Spleen (tissue), 11 donors: ENCODE measurements around the gene PDCD10. TPM values are rescaled to one million over a fixed set of nuclear protein-coding genes. Genes with fewer than 3 reads are reported as not detected.

ENCODE experiments used
- DNase-seq: peaks from one replicate; pipeline ENCODE4 v3.0.0-alpha.2; 2020
- H3K27ac ChIP-seq, 8 donors: fragments of 200-600 bp; sonication (generic) in 7 of 8; 1 replicate in 4 of 8; 2 replicates in 4 of 8; pipeline versions ENCODE4 v1.5.0 to v1.8.0; 2016 to 2021; ENCODE audit warnings: inconsistent platforms in 4 of 8, mild to moderate bottlenecking in 4 of 8, moderate library complexity in 1 of 8
- H3K27me3 ChIP-seq, 7 donors: fragments of 200-600 bp; sonication (generic) in 6 of 7; replicated peaks in 1 of 7; 1 replicate in 4 of 7; 2 replicates in 3 of 7; pipeline versions ENCODE4 v1.5.0 to v1.8.0; 2016 to 2021; ENCODE audit warnings: inconsistent platforms in 3 of 7, mild to moderate bottlenecking in 1 of 7
- H3K36me3 ChIP-seq, 6 donors: fragments of 200-600 bp; sonication (generic) in 5 of 6; 1 replicate in 4 of 6; 2 replicates in 2 of 6; pipeline versions ENCODE4 v1.5.0 to v1.8.0; 2016 to 2021; ENCODE audit warnings: inconsistent platforms in 2 of 6
- H3K4me1 ChIP-seq, 6 donors: fragments of 200-600 bp; sonication (generic) in 5 of 6; 1 replicate in 3 of 6; 2 replicates in 3 of 6; pipeline versions ENCODE4 v1.5.0 to v1.8.0; 2016 to 2021; ENCODE audit warnings: inconsistent platforms in 3 of 6
- H3K4me3 ChIP-seq, 8 donors: fragments of 200-600 bp; sonication (generic) in 7 of 8; 1 replicate in 4 of 8; 2 replicates in 4 of 8; pipeline versions ENCODE4 v1.5.0 to v1.8.0; 2016 to 2021; ENCODE audit warnings: inconsistent platforms in 4 of 8, mild to moderate bottlenecking in 4 of 8, moderate library complexity in 2 of 8
- H3K9me3 ChIP-seq, 8 donors: fragments of 200-600 bp; sonication (generic) in 7 of 8; 1 replicate in 4 of 8; 2 replicates in 4 of 8; pipeline versions ENCODE4 v1.5.0 to v1.8.0; 2016 to 2021; ENCODE audit warnings: inconsistent platforms in 4 of 8
- POLR2A ChIP-seq, 3 donors: fragments of 450-650 bp; IDR thresholded peaks; one replicate each; pipeline ENCODE4 v1.5.1; 2017; ENCODE audit warnings: antibody characterized with exemption in 3 of 3, mild to moderate bottlenecking in 1 of 3
- POLR2AphosphoS5 ChIP-seq, 3 donors: sonication (generic); formaldehyde crosslinking; IDR thresholded peaks; one replicate each; pipeline ENCODE4 v1.5.1; 2017; ENCODE audit warnings: antibody characterized with exemption in 3 of 3
- WGBS, 5 donors: extraction: QIAGEN DNeasy Blood & Tissue Kit in 3 of 5; methylation state at CpG; one replicate each; pipeline versions ENCODE4 v1.1.5 to v1.1.7; 2013 to 2018; 5-methylcytosine and 5-hydroxymethylcytosine counted together
- intact Hi-C: fragments of 100-400 bp; cut with DNase I; formaldehyde crosslinking; loops from one replicate; pipeline ENCODE4 v1.15.0; 2023; ENCODE audit warnings: low total_unique reads
- polyA plus RNA-seq, 3 donors: library from polyadenylated mRNA; stranded (reverse); fragments of 200-250 nt; gene quantifications; one replicate each; pipeline ENCODE4 v1.2.1, GENCODE V29; 2013
- total RNA-seq, 7 donors: library from RNA; depleted of rRNA in 3 of 7; stranded (reverse); fragments of >200 nt in 3 of 7; fragmentation: NEBNext Ultra II Directional in 4 of 7; extraction: Animal tissue kit (Norgen Biotek cat#: 25700) in 4 of 7; gene quantifications; one replicate each; pipeline versions ENCODE4 v1.1.0 to v1.2.1, GENCODE V29; 2016 to 2021
- TF ChIP-seq, protein P1 (sequence below), 11 experiments: fragments of 200-600 bp in 7 of 11; fragments of 450-650 bp in 4 of 11; sonication (generic) in 4 of 11; IDR thresholded peaks in 8 of 11; conservative IDR thresholded peaks in 3 of 11; 1 replicate in 7 of 11; 2 replicates in 4 of 11; pipeline versions ENCODE4 v1.4.0 to v1.8.0; 2016 to 2021; ENCODE audit warnings: antibody characterized with exemption in 11 of 11, inconsistent platforms in 4 of 11, mild to moderate bottlenecking in 1 of 11
- donor health status: healthy with polysubstance abuse.
- donor health status: DM: no; HTN: no; CAD: no; lungs with moderate emphysema.
- donor health status: DM: no; HTN: no; CAD: no.
- donor health status: Bipolar disorder and iron deficiency.
- donor health status: healthy.
- donor health status: DM: no; HTN: no; CAD: no.
- donor health status: DM: yes; HTN: yes; CAD: no.

PDCD10 gene
- total and polyA plus RNA-seq, 10 donors, result 25.5 to 94.5 (median 51.0) TPM

DNA sequence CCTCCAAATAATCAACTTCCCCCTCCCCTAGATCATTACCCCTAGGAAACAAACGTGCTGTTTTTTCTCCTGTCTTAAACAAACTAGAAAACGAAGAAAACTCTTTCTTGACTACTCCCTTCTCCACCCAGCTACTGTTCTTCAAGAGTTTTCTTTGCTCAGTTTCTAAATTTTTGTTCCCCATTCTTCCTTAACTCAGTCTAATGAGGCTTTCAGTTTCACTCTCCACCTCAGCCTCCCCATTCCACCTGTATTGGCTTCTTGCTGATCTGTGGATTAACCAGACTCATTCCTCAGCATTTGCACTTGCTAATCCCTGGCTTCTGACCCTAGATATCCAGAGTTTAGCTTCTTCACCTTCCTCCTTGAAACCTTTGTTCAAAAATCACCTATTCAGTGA lies 27.6 kb upstream of the PDCD10 start:
- no peak overlapping the region for H3K4me3 ChIP-seq
- TF ChIP-seq POLR2AphosphoS5 (IDR thresholded peaks at IDR 0.05) (no peak), POLR2A (IDR thresholded peaks at IDR 0.05) (no peak)
- TF ChIP-seq, protein P1, sequence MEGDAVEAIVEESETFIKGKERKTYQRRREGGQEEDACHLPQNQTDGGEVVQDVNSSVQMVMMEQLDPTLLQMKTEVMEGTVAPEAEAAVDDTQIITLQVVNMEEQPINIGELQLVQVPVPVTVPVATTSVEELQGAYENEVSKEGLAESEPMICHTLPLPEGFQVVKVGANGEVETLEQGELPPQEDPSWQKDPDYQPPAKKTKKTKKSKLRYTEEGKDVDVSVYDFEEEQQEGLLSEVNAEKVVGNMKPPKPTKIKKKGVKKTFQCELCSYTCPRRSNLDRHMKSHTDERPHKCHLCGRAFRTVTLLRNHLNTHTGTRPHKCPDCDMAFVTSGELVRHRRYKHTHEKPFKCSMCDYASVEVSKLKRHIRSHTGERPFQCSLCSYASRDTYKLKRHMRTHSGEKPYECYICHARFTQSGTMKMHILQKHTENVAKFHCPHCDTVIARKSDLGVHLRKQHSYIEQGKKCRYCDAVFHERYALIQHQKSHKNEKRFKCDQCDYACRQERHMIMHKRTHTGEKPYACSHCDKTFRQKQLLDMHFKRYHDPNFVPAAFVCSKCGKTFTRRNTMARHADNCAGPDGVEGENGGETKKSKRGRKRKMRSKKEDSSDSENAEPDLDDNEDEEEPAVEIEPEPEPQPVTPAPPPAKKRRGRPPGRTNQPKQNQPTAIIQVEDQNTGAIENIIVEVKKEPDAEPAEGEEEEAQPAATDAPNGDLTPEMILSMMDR (IDR thresholded peaks at IDR 0.05 in 8 of 11, conservative IDR thresholded peaks at IDR 0.05 in 3 of 11), result no peak
- no peak for DNase-seq
- peaks cover 0 to 6% (median 0%) of the 10 kb centered on the region in 6 donors for H3K4me1 ChIP-seq
- no peaks in the 10 kb centered on the region for H3K27me3 ChIP-seq
- intact Hi-C loops, result no loop called here
- H3K9me3 ChIP-seq, result peaks cover 0 to 14% (median 6%) of the 10 kb centered on the region in 8 donors
- no peaks in the 10 kb centered on the region for H3K36me3 ChIP-seq
- H3K27ac ChIP-seq, result no peak overlapping the region
- 47 to 65% (median 50%) methylated on average over 2 of the region's 2 CpGs for WGBS, 5 donors

DNA sequence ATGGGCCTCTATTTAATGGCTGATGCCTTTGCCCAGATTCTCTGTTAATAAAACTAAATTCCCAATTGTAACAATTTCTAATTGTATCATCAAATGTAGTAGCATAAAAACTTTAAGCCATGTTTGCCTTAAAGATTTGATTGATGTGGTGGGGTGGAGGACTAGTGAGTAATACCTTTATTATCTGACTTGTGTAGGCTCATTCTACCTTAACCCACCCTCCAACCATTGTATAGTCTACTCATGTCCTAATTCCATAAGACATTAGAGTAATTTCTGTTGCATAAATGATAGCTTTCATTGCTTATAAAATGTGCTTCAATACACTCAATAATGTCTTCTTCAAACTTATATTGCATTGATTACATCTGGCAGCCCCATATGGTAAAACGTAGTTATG lies 26.6 kb upstream of the PDCD10 start:
- intact Hi-C loops, result no loop called here
- Histone ChIP-seq H3K36me3 (no peaks in the 10 kb centered on the region), H3K27me3 (no peaks in the 10 kb centered on the region), H3K4me3 (no peak overlapping the region), H3K27ac (no peak overlapping the region), H3K9me3 (peaks cover 0 to 14% (median 6%) of the 10 kb centered on the region in 8 donors), H3K4me1 (peaks cover 0 to 6% (median 0%) of the 10 kb centered on the region in 6 donors)
- TF ChIP-seq POLR2A (IDR thresholded peaks at IDR 0.05), result no peak
- TF ChIP-seq, protein P1 (IDR thresholded peaks at IDR 0.05 in 8 of 11, conservative IDR thresholded peaks at IDR 0.05 in 3 of 11), result no peak
- TF ChIP-seq POLR2AphosphoS5 (IDR thresholded peaks at IDR 0.05), result no peak
- DNase-seq, result no peak
- WGBS, 5 donors, result 72 to 93% (median 85%) methylated on average over 1 of the region's 1 CpG

DNA sequence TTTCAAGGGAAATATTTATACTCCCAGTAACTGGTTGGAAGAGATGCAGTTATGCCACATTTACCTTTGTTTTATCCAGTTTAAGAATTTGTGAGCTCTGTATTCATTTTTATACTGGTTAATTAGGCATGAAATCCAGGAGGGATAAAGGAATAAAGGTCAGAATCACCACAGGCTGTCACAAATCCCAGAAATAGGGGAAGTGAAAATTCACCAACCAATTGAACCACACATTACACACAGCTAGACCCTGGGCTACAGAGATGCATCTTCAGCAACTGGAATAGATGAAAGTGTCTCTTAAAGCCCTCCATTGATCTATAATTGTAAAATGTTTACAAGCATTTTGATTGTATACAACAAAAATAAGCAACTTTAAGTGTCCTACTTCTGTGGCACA lies 19.4 kb upstream of the PDCD10 start:
- H3K27me3 ChIP-seq, result no peaks in the 10 kb centered on the region
- no peaks in the 10 kb centered on the region for H3K36me3 ChIP-seq
- intact Hi-C loops, result no loop called here
- TF ChIP-seq POLR2AphosphoS5 (IDR thresholded peaks at IDR 0.05) (no peak), POLR2A (IDR thresholded peaks at IDR 0.05) (no peak)
- TF ChIP-seq, protein P1 (IDR thresholded peaks at IDR 0.05 in 8 of 11, conservative IDR thresholded peaks at IDR 0.05 in 3 of 11), result no peak
- H3K27ac ChIP-seq, result no peak overlapping the region
- no peak overlapping the region for H3K4me3 ChIP-seq
- H3K9me3 ChIP-seq, result no peaks in the 10 kb centered on the region
- peaks cover 11 to 39% (median 18%) of the 10 kb centered on the region in 6 donors for H3K4me1 ChIP-seq
- no peak for DNase-seq

DNA sequence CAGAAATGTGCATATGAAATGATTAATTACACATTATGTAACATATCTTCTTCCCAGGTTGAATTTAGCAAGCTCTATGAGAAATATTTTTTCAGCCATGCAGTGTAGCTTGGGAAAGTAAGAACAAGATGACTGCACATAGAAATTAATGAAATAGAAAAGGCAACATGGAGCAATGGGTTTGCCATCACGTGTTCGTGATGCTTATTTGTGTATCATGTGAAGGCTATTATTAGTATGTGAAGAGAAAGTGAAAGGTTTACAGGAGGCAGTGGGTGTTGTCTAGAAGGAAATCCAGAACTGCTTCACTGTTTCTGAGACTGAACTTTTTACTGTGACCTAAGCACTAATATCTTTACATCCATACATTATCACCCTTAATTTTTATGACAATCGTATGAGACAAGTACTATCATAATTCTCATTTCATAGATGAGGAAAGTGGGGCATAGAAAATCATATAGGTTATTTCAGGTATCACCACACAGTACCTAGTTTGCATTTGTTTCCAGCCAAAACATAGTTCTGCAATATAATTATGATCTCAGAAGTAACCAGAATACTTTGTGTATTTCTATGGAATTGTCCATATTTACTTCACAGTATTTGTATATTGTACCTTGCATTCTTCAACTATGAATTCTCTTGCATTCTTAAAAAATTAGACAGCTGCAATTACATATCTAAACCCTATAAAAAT lies 15.7 kb upstream of the PDCD10 start:
- 16 to 29% (median 20%) methylated on average over 3 of the region's 3 CpGs for WGBS, 5 donors

More for the DNA sequence above, 15.7 kb upstream of the PDCD10 start:
- Histone ChIP-seq H3K36me3 (no peaks in the 10 kb centered on the region), H3K9me3 (no peaks in the 10 kb centered on the region), H3K4me1 (peaks cover 11 to 50% (median 18%) of the 10 kb centered on the region in 6 donors), H3K4me3 (peak overlapping the region in 1 of 8 donors; percentile 39), H3K27ac (peak overlapping the region in 7 of 8 donors; percentile 39 to 65 (median 57)), H3K27me3 (no peaks in the 10 kb centered on the region)
- DNase-seq, result no peak
- intact Hi-C loops, result no loop called here
- TF ChIP-seq POLR2AphosphoS5 (IDR thresholded peaks at IDR 0.05), result no peak
- TF ChIP-seq, protein P1 (IDR thresholded peaks at IDR 0.05 in 8 of 11, conservative IDR thresholded peaks at IDR 0.05 in 3 of 11), result no peak
- no peak for TF ChIP-seq POLR2A (IDR thresholded peaks at IDR 0.05)
